ENCODE data around the gene RNF145.
"Not testable (repeated sequence)": the region's sequence is repeated elsewhere in the genome, so short reads cannot be mapped to it uniquely, and the experiment has no call there.

The RNF145 gene

DNA sequence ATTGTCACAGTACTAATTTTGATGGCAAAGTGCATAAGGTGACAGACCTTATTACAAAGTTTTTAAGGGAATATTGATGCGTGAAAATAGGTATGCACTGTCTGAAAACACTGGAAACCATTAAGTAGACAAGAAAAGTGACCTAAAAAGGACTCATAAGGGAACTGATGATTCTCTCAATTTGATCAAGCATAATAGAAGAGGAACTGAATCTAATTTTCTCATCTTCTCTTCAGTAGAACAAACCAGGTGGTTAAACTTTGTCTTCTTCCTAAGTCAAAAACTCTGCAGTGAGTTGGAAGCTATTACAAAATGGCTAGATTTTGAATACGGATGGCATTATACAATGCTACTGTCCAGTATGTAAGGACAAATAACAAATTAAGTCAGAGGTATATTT lies 53.4 kb downstream of the RNF145 start:
- H3K27ac ChIP-seq, result no peak overlapping the region
- H3K27me3 ChIP-seq (ENCODE audit: insufficient read depth, low read depth, severe bottlenecking), result no peaks in the 10 kb centered on the region
- TF ChIP-seq, protein P1, sequence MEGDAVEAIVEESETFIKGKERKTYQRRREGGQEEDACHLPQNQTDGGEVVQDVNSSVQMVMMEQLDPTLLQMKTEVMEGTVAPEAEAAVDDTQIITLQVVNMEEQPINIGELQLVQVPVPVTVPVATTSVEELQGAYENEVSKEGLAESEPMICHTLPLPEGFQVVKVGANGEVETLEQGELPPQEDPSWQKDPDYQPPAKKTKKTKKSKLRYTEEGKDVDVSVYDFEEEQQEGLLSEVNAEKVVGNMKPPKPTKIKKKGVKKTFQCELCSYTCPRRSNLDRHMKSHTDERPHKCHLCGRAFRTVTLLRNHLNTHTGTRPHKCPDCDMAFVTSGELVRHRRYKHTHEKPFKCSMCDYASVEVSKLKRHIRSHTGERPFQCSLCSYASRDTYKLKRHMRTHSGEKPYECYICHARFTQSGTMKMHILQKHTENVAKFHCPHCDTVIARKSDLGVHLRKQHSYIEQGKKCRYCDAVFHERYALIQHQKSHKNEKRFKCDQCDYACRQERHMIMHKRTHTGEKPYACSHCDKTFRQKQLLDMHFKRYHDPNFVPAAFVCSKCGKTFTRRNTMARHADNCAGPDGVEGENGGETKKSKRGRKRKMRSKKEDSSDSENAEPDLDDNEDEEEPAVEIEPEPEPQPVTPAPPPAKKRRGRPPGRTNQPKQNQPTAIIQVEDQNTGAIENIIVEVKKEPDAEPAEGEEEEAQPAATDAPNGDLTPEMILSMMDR (IDR thresholded peaks at IDR 0.05; ENCODE audit: low read depth, low read length), result no peak
- H3K9me3 ChIP-seq (ENCODE audit: severe bottlenecking), result no peaks in the 10 kb centered on the region
- H3K4me3 ChIP-seq (ENCODE audit: low read depth, low read length), result no peak overlapping the region
- no peak for DNase-seq
- H3K36me3 ChIP-seq, result peaks cover 32% of the 10 kb centered on the region

DNA sequence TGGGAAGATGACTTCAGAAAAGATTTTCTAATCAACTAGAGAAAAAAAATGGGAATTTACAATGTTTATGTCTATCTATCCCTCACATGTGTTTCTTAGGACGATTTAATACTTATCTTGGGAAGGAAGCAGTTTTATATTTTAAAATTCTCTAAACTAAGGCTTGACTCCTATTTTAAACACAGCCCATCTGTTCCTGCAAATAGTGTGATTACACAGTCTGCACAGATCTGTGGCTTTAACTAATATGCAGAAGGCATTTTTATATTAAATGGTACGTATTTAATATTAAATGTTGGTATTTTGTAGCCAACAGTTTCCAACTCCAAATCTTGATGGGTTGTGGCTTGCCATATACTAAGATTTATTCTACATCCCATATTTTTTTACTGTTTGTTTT lies 56.5 kb downstream of the RNF145 start:
- H3K9me3 ChIP-seq (ENCODE audit: severe bottlenecking), result no peaks in the 10 kb centered on the region
- H3K36me3 ChIP-seq, result peaks cover 10% of the 10 kb centered on the region
- no peak for DNase-seq
- H3K27me3 ChIP-seq (ENCODE audit: insufficient read depth, low read depth, severe bottlenecking), result no peaks in the 10 kb centered on the region
- TF ChIP-seq, protein P1 (IDR thresholded peaks at IDR 0.05; ENCODE audit: low read depth, low read length), result no peak
- no peak overlapping the region for H3K4me3 ChIP-seq (ENCODE audit: low read depth, low read length)
- no peak overlapping the region for H3K27ac ChIP-seq

DNA sequence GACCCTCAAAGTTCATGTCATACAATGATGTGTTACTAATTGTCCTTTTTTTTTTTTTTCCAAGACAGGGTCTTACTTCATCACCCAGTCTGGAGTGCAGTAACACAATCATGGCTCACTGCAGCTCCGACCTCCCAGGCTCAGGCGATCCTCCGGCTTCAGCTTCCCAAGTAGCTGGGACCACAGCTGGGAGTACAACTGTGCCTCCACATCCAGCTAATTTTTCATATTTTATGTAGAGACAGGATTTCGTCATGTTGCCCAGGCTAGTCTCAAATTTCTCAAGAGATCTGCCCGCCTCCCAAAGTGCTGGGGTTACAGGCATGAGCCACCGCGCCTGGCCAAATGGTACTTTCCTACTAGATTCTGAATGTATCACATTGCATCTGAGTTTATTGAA lies 60.3 kb downstream of the RNF145 start:
- TF ChIP-seq, protein P1 (IDR thresholded peaks at IDR 0.05; ENCODE audit: low read depth, low read length), result no peak
- DNase-seq, result no peak
- Histone ChIP-seq H3K27ac (no peak overlapping the region), H3K9me3 (ENCODE audit: severe bottlenecking) (no peaks in the 10 kb centered on the region), H3K36me3 (no peaks in the 10 kb centered on the region), H3K4me3 (ENCODE audit: low read depth, low read length) (no peak overlapping the region), H3K27me3 (ENCODE audit: insufficient read depth, low read depth, severe bottlenecking) (no peaks in the 10 kb centered on the region)

DNA sequence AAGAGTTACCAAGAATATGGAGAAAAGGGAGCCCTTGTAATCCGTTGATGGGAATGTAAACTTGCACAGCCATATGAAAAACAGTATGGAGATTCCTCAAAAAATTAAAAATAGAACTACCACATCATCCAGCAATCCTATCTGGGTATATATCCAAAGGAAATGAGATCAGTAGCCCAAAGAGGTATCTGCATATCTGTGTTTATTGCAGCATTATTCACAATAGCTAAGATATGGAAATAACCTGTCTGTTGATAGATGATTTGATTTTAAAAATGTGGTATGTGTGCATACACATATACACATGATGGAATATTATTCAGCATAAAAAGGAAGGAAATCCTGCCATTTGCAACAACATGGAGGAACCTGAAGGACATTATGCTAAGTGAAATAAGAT lies 61.4 kb downstream of the RNF145 start:
- H3K36me3 ChIP-seq, result no peaks in the 10 kb centered on the region
- TF ChIP-seq, protein P1 (IDR thresholded peaks at IDR 0.05; ENCODE audit: low read depth, low read length), result no peak
- no peak overlapping the region for H3K27ac ChIP-seq
- no peak for DNase-seq
- H3K4me3 ChIP-seq (ENCODE audit: low read depth, low read length), result no peak overlapping the region
- no peaks in the 10 kb centered on the region for H3K27me3 ChIP-seq (ENCODE audit: insufficient read depth, low read depth, severe bottlenecking)
- H3K9me3 ChIP-seq (ENCODE audit: severe bottlenecking), result no peaks in the 10 kb centered on the region

DNA sequence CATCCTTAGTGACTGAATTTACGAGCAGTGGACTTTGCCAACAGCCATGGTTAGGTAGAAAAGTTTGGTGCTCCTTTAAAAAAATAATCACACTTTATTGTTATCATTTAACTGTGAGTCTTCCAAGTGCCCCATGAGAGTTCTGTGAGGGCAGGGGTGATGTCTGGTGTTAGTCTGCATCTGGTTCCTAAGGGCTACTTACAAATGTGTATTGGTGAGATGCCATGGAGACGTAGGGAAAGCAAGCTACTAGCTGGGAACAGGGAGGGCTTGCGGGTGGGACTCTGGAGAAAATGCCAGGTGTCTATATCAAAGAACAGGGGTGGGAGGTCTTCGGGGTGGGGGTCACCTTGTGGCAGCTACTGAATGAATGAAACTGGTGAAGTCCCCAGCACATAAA lies 62.5 kb downstream of the RNF145 start:
- Histone ChIP-seq H3K27me3 (ENCODE audit: insufficient read depth, low read depth, severe bottlenecking) (no peaks in the 10 kb centered on the region), H3K27ac (no peak overlapping the region), H3K4me3 (ENCODE audit: low read depth, low read length) (no peak overlapping the region), H3K36me3 (no peaks in the 10 kb centered on the region), H3K9me3 (ENCODE audit: severe bottlenecking) (no peaks in the 10 kb centered on the region)
- no peak for DNase-seq
- TF ChIP-seq, protein P1 (IDR thresholded peaks at IDR 0.05; ENCODE audit: low read depth, low read length), result no peak

DNA sequence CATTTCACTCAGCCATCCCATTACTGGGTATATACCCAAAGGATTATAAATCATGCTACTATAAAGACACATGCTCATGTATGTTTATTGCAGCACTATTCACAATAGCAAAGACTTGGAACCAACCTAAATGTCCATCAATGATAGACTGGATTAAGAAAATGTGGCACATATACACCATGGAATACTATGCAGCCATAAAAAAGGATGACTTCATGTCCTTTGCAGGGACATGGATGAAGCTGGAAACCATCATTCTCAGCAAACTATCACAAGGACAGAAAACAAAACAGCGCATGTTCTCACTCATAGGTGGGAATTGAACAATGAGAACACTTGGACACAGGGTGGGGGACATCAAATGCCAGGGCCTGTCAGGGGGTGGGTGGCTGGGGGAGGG lies 64.2 kb downstream of the RNF145 start:
- H3K36me3 ChIP-seq; H3K27ac ChIP-seq; H3K27me3 ChIP-seq (ENCODE audit: insufficient read depth, low read depth, severe bottlenecking); H3K9me3 ChIP-seq (ENCODE audit: severe bottlenecking); DNase-seq; H3K4me3 ChIP-seq (ENCODE audit: low read depth, low read length): not testable (repeated sequence)
